ENCODE measurements around the gene POLR2E. TPM values are rescaled to one million over a fixed set of nuclear protein-coding genes. Genes with fewer than 3 reads are reported as not detected.

The POLR2E gene
- total and polyA plus RNA-seq, 2 donors (not counting 1 experiment from before 2014, with no cell fraction given), result 103 to 121 TPM

- intact Hi-C loops (cut with micrococcal nuclease), result loop anchor here (1.0 to 5.0 kb wide), 4 partner anchors 20 to 109 kb away; partner anchors contain the start of genes ATP5F1D and SBNO2
- WGBS (ENCODE audit: insufficient coverage), result 18% methylated on average over 48 of the region's 48 CpGs
- Mint-ChIP-seq H3K4me3 (peak overlapping the region; percentile 90), H3K27ac (peak overlapping the region; percentile 93), H3K27me3 (no peaks in the 10 kb centered on the region), H3K4me1 (peaks cover 38% of the 10 kb centered on the region), H3K9me3 (ENCODE audit: insufficient read depth) (no peaks in the 10 kb centered on the region)
- peak overlapping the region; percentile 87 for H3K9ac ChIP-seq (ENCODE audit: low read length)
- H3K27ac ChIP-seq (ENCODE audit: low read length in 2 of 2), result peak overlapping the region; percentile 78 to 89
- H3K27me3 ChIP-seq (replicated peaks in 1 of 4; ENCODE audit: control extremely low read depth in 1 of 4, control insufficient read depth in 3 of 4, insufficient read depth in 4 of 4, low read length in 3 of 4), result no peaks in the 10 kb centered on the region
- peak overlapping the region; percentile 79 for H2AFZ ChIP-seq (ENCODE audit: insufficient read depth, low read depth, low read length, poor library complexity, severe bottlenecking)
- peaks cover 0 to 5% (median 0%) of the 10 kb centered on the region in 3 donors for H3K9me3 ChIP-seq (ENCODE audit: control extremely low read depth in 1 of 3, control insufficient read depth in 2 of 3, insufficient read depth in 1 of 3, low read length in 2 of 3)
- H4K20me1 ChIP-seq (ENCODE audit: control insufficient read depth, insufficient read depth, low read length, poor library complexity, severe bottlenecking), result peaks cover 50% of the 10 kb centered on the region
- H3K4me3 ChIP-seq (ENCODE audit: control extremely low read depth in 1 of 5, extremely low read depth in 1 of 5, insufficient read depth in 1 of 5, low read depth in 2 of 5, low read length in 4 of 5), result peak overlapping the region; percentile 41 to 92 (median 78)
- H3K36me3 ChIP-seq (replicated peaks in 1 of 2; ENCODE audit: control extremely low read depth in 1 of 2, control insufficient read depth in 1 of 2, extremely low read depth in 1 of 2, insufficient read depth in 2 of 2, low read length in 1 of 2), result peaks cover 0 to 4% of the 10 kb centered on the region in 2 experiments
- ATAC-seq (ENCODE audit: low read depth) (no peak), DNase-seq (peak; percentile 61)
- POLR2A ChIA-PET, result interaction anchor here (0.5 to 1.9 kb wide), 6 partner anchors 41 to 873 kb away, joined by 3 to 6 read pairs (median 4); partner anchors contain the start of genes CIRBP and SBNO2
- TF ChIP-seq CTCF (IDR thresholded peaks at IDR 0.05), result no peak
- no peak for TF ChIP-seq EZH2 (IDR thresholded peaks at IDR 0.05; ENCODE audit: borderline replicate concordance, insufficient read depth, low read depth, low read length, poor library complexity, severe bottlenecking)
- CTCF ChIA-PET, result interaction anchor here (0.7 to 1.7 kb wide), 5 partner anchors 19 to 275 kb away, joined by 3 to 9 read pairs (median 3); no protein-coding TSS in a partner anchor
- H3K79me2 ChIP-seq (ENCODE audit: control insufficient read depth, insufficient read depth, low read length), result peaks cover 74% of the 10 kb centered on the region
- H3K4me1 ChIP-seq (ENCODE audit: control insufficient read depth in 2 of 2, insufficient read depth in 2 of 2, low read length in 2 of 2), result peaks cover 42 to 58% of the 10 kb centered on the region in 2 donors
- peak overlapping the region; percentile 95 for H3K4me2 ChIP-seq (replicated peaks; ENCODE audit: low read depth, low read length, poor library complexity, severe bottlenecking)
Measured at GRCh38 chr19:1132552-1133383, 37.6 kb upstream of the POLR2E start.

Measured in B cell (primary cell).